Astrocyte (in vitro differentiated cells and primary cell): ENCODE measurements around the gene SNRNP27. TPM values are rescaled to one million over a fixed set of nuclear protein-coding genes. Genes with fewer than 3 reads are reported as not detected.
"Not testable (repeated sequence)": the region's sequence is repeated elsewhere in the genome, so short reads cannot be mapped to it uniquely, and the experiment has no call there.

Experiments
- DNase-seq: peaks from one replicate; pipeline ENCODE4 v3.0.0-alpha.2; 2010; ENCODE audit warnings: low read depth
- FAIRE-seq: peaks from 2 replicates; lab custom pipeline; 2011; peaks lifted over from hg19 to GRCh38; lab: Jason Lieb, UNC
- H2AFZ ChIP-seq: 2 replicates; pipeline ENCODE4 v1.6.0; 2012; ENCODE audit warnings: low read depth, low read length, inconsistent platforms
- H3K27ac ChIP-seq: 2 replicates; pipeline ENCODE4 v1.5.1; 2011; ENCODE audit warnings: low read depth, low read length, inconsistent platforms
- H3K27me3 ChIP-seq: 2 replicates; pipeline ENCODE4 v1.6.0; 2011; ENCODE audit warnings: low read length, inconsistent platforms; ENCODE audit not compliant: insufficient read depth
- H3K36me3 ChIP-seq: 2 replicates; pipeline ENCODE4 v1.5.1; 2011; ENCODE audit warnings: low read length, inconsistent platforms; ENCODE audit not compliant: insufficient read depth
- H3K4me1 ChIP-seq: 2 replicates; pipeline ENCODE4 v1.5.1; 2011; ENCODE audit warnings: low read length, inconsistent platforms; ENCODE audit not compliant: insufficient read depth
- H3K4me2 ChIP-seq: 2 replicates; pipeline ENCODE4 v1.6.0; 2012; ENCODE audit warnings: low read length, inconsistent platforms
- H3K4me3 ChIP-seq: 2 replicates; pipeline ENCODE4 v1.5.1; 2011; ENCODE audit warnings: low read depth, mild to moderate bottlenecking, low read length, inconsistent platforms; ENCODE audit not compliant: insufficient read depth
- H3K79me2 ChIP-seq: 2 replicates; pipeline ENCODE4 v1.6.0; 2012; ENCODE audit warnings: mild to moderate bottlenecking, low read length, inconsistent platforms; ENCODE audit not compliant: insufficient read depth
- H3K9ac ChIP-seq: 2 replicates; pipeline ENCODE4 v1.6.0; 2012; ENCODE audit warnings: mild to moderate bottlenecking, low read length, inconsistent platforms
- H3K9me3 ChIP-seq: 2 replicates; pipeline ENCODE4 v1.5.1; 2012; ENCODE audit warnings: low read depth, mild to moderate bottlenecking, low read length, inconsistent platforms; ENCODE audit not compliant: insufficient read depth
- H4K20me1 ChIP-seq: 2 replicates; pipeline ENCODE4 v1.6.0; 2012; ENCODE audit warnings: low read length, inconsistent platforms; ENCODE audit not compliant: insufficient read depth
- H3K27ac Mint-ChIP-seq: one replicate; pipeline ENCODE4 v1.8.0; 2021; ENCODE audit warnings: mild to moderate bottlenecking, mixed read lengths; ENCODE audit not compliant: unreplicated experiment
- H3K27me3 Mint-ChIP-seq: one replicate; pipeline ENCODE4 v1.8.0; 2021; ENCODE audit warnings: low read depth, mixed read lengths; ENCODE audit not compliant: unreplicated experiment
- H3K36me3 Mint-ChIP-seq: one replicate; pipeline ENCODE4 v1.8.0; 2021; ENCODE audit warnings: low read depth, mixed read lengths; ENCODE audit not compliant: unreplicated experiment
- H3K4me1 Mint-ChIP-seq: one replicate; pipeline ENCODE4 v1.8.0; 2021; ENCODE audit warnings: low read depth, mixed read lengths; ENCODE audit not compliant: unreplicated experiment
- H3K4me3 Mint-ChIP-seq: one replicate; pipeline ENCODE4 v1.8.0; 2021; ENCODE audit warnings: mild to moderate bottlenecking, moderate library complexity, mixed read lengths; ENCODE audit not compliant: unreplicated experiment
- H3K9me3 Mint-ChIP-seq: one replicate; pipeline ENCODE4 v1.8.0; 2021; ENCODE audit warnings: mild to moderate bottlenecking, mixed read lengths; ENCODE audit not compliant: unreplicated experiment
- CTCF ChIP-seq: IDR thresholded peaks from 2 replicates; pipeline ENCODE4 v1.5.1; 2011; ENCODE audit warnings: low read depth, mild to moderate bottlenecking, inconsistent platforms, low read length, moderate library complexity; ENCODE audit not compliant: insufficient read depth
- EZH2 ChIP-seq: IDR thresholded peaks from 2 replicates; pipeline ENCODE4 v1.6.1; 2012; ENCODE audit warnings: mild to moderate bottlenecking, low read length, inconsistent platforms; ENCODE audit not compliant: insufficient read depth
- total RNA-seq: library from RNA; stranded (reverse); gene quantifications from 2 replicates; pipeline ENCODE4 v1.2.1, GENCODE V29; 2021

SNRNP27 gene
- total RNA-seq, 1 donor from 2014 or later = 67.7 TPM

- H4K20me1 ChIP-seq = no peaks in the 10 kb centered on the region
- no peak overlapping the region for H3K27ac ChIP-seq
- H3K27me3 Mint-ChIP-seq = peaks cover 2% of the 10 kb centered on the region
- H3K4me3 ChIP-seq = no peak overlapping the region
- no peak for TF ChIP-seq EZH2
- no peak for TF ChIP-seq CTCF
- FAIRE-seq (no peak), DNase-seq (no peak)
- H3K4me1 Mint-ChIP-seq = peaks cover 17% of the 10 kb centered on the region
- H2AFZ ChIP-seq = peak overlapping the region; percentile 11
- no peak overlapping the region for H3K4me3 Mint-ChIP-seq
- H3K79me2 ChIP-seq = no peaks in the 10 kb centered on the region
- H3K36me3 Mint-ChIP-seq = no peaks in the 10 kb centered on the region
- H3K27ac Mint-ChIP-seq = no peak overlapping the region
- H3K4me2 ChIP-seq = peak overlapping the region; percentile 51
- no peaks in the 10 kb centered on the region for H3K9me3 ChIP-seq
- no peak overlapping the region for H3K9ac ChIP-seq
- peaks cover 2% of the 10 kb centered on the region for H3K27me3 ChIP-seq
- H3K36me3 ChIP-seq = no peaks in the 10 kb centered on the region
- no peaks in the 10 kb centered on the region for H3K9me3 Mint-ChIP-seq
- peaks cover 22% of the 10 kb centered on the region for H3K4me1 ChIP-seq
Observed at GRCh38 chr2:69948963-69949645, 55.3 kb downstream of the SNRNP27 start.

- no peaks in the 10 kb centered on the region for H3K79me2 ChIP-seq
- H3K4me1 Mint-ChIP-seq = peaks cover 17% of the 10 kb centered on the region
- peak; percentile 25 for DNase-seq
- FAIRE-seq = no peak
- no peak overlapping the region for H3K27ac Mint-ChIP-seq
- H3K4me3 ChIP-seq = no peak overlapping the region
- H3K4me1 ChIP-seq = peaks cover 20% of the 10 kb centered on the region
- no peaks in the 10 kb centered on the region for H3K9me3 ChIP-seq
- H3K27me3 Mint-ChIP-seq = peaks cover 7% of the 10 kb centered on the region
- H3K9me3 Mint-ChIP-seq = no peaks in the 10 kb centered on the region
- no peak overlapping the region for H3K4me2 ChIP-seq
- no peaks in the 10 kb centered on the region for H4K20me1 ChIP-seq
- no peaks in the 10 kb centered on the region for H3K36me3 Mint-ChIP-seq
- no peaks in the 10 kb centered on the region for H3K36me3 ChIP-seq
- H3K27ac ChIP-seq = no peak overlapping the region
- no peak overlapping the region for H3K4me3 Mint-ChIP-seq
- peaks cover 2% of the 10 kb centered on the region for H3K27me3 ChIP-seq
- no peak overlapping the region for H3K9ac ChIP-seq
- H2AFZ ChIP-seq = peak overlapping the region; percentile 42
- TF ChIP-seq CTCF = no peak
- no peak for TF ChIP-seq EZH2
Observed at GRCh38 chr2:69950241-69950640, 56.5 kb downstream of the SNRNP27 start.

- H3K27me3 Mint-ChIP-seq = peaks cover 12% of the 10 kb centered on the region
- not testable (repeated sequence) for H3K27ac Mint-ChIP-seq, H3K27ac ChIP-seq, H3K36me3 ChIP-seq, H3K79me2 ChIP-seq, H3K4me3 Mint-ChIP-seq, H3K36me3 Mint-ChIP-seq, H3K4me2 ChIP-seq, H4K20me1 ChIP-seq, DNase-seq, H3K9me3 Mint-ChIP-seq, H3K9ac ChIP-seq, H3K9me3 ChIP-seq, H3K27me3 ChIP-seq, FAIRE-seq, H2AFZ ChIP-seq, H3K4me3 ChIP-seq
- H3K4me1 ChIP-seq = peaks cover 16% of the 10 kb centered on the region
- peaks cover 14% of the 10 kb centered on the region for H3K4me1 Mint-ChIP-seq
Observed at GRCh38 chr2:69950671-69951070, 56.9 kb downstream of the SNRNP27 start.
